GM21529 (cell line): ENCODE measurements around the gene CBFA2T2.
A peak's percentile ranks its signal among the peaks of the same experiment; 100 is the strongest.
"Not testable (repeated sequence)": the region's sequence is repeated elsewhere in the genome, so short reads cannot be mapped to it uniquely, and the experiment has no call there.

Experiments used
- ATAC-seq: cut with Tn5 transposase; IDR thresholded peaks from one replicate; pipeline ENCODE4 v1.9.1; 2021; ENCODE audit not compliant: unreplicated experiment

The CBFA2T2 gene

GRCh38 chr20:33570743-33571142, 80.8 kb downstream of the CBFA2T2 start:
- ATAC-seq: no peak

GRCh38 chr20:33573268-33573667, 83.4 kb downstream of the CBFA2T2 start:
- ATAC-seq: not testable (repeated sequence)

- no peak for ATAC-seq
These were observed 85.4 kb downstream of the CBFA2T2 start for GRCh38 chr20:33575282-33575681.

- no peak for ATAC-seq
These were observed 86.7 kb downstream of the CBFA2T2 start for GRCh38 chr20:33576432-33577125.

GRCh38 chr20:33578510-33578909, 88.6 kb downstream of the CBFA2T2 start:
- no peak for ATAC-seq

- no peak for ATAC-seq
These were observed 93.2 kb downstream of the CBFA2T2 start for GRCh38 chr20:33583143-33583542.

- no peak for ATAC-seq
These were observed 95.1 kb downstream of the CBFA2T2 start for GRCh38 chr20:33584976-33585375.

GRCh38 chr20:33585413-33585812, 95.5 kb downstream of the CBFA2T2 start:
- no peak for ATAC-seq

GRCh38 chr20:33589059-33589458, 99.2 kb downstream of the CBFA2T2 start:
- ATAC-seq: no peak

- ATAC-seq: not testable (repeated sequence)
These were observed 102.0 kb downstream of the CBFA2T2 start for GRCh38 chr20:33591901-33592300.

GRCh38 chr20:33594743-33595142, 104.8 kb downstream of the CBFA2T2 start:
- ATAC-seq: no peak

- no peak for ATAC-seq
These were observed 110.5 kb downstream of the CBFA2T2 start for GRCh38 chr20:33600414-33600813.

- ATAC-seq: no peak
These were observed 111.1 kb downstream of the CBFA2T2 start for GRCh38 chr20:33600981-33601380.

GRCh38 chr20:33601861-33602260, 112.0 kb downstream of the CBFA2T2 start:
- ATAC-seq: no peak

GRCh38 chr20:33602826-33603590, 113.1 kb downstream of the CBFA2T2 start:
- ATAC-seq: no peak

GRCh38 chr20:33604084-33604990, 114.4 kb downstream of the CBFA2T2 start:
- ATAC-seq: no peak

GRCh38 chr20:33604991-33605370, 115.1 kb downstream of the CBFA2T2 start:
- ATAC-seq: no peak

- peak; percentile 70 for ATAC-seq
These were observed 116.3 kb downstream of the CBFA2T2 start for GRCh38 chr20:33606118-33606771.

GRCh38 chr20:33609504-33609903, 119.6 kb downstream of the CBFA2T2 start:
- ATAC-seq: no peak

- no peak for ATAC-seq
These were observed 121.2 kb downstream of the CBFA2T2 start for GRCh38 chr20:33611106-33611505.

- no peak for ATAC-seq
These were observed 122.1 kb downstream of the CBFA2T2 start for GRCh38 chr20:33612001-33612400.
